K562 (cell line): ENCODE data around the gene TNFSF13. TPM values are rescaled to one million over a fixed set of nuclear protein-coding genes. Genes with fewer than 3 reads are reported as not detected.

Source experiments
- ATAC-seq: fragments of 200-7000 bp; cut with Tn5 transposase; 3 replicates; pipeline ENCODE4 v1.9.1; 2020; ENCODE audit warnings: moderate library complexity
- BruUV-seq: library from RNA; stranded (reverse); fragments of 400-500 nt; replicated peaks from 2 replicates; lab custom pipeline; 2021; lab: Mats Ljungman, UMichigan
- CTCF ChIA-PET: fragments of 300-600 bp; formaldehyde crosslinking; extraction: SDS; loops from one replicate; lab custom pipeline; 2021; ENCODE audit warnings: low intra/inter-chr PET ratio; lab: Yijun Ruan, JAX
- POLR2A ChIA-PET: fragments of 300-600, 350-650 bp; sonication (Branson Sonifier 250); formaldehyde crosslinking; extraction: SDS; loops from one replicate; lab custom pipeline; 2021; ENCODE audit warnings: antibody characterized with exemption, inconsistent platforms; lab: Yijun Ruan, JAX
- DNase-seq, 4 experiments: peaks; one replicate each; pipeline versions ENCODE4 v3.0.0 to v3.0.0-alpha.2; 2011 to 2018; ENCODE audit warnings: low spot score in 3 of 4, mixed read lengths in 3 of 4; ENCODE audit errors: extremely low read depth in 1 of 4
- FAIRE-seq: peaks from 2 replicates; lab custom pipeline; 2011; peaks lifted over from hg19 to GRCh38; lab: Jason Lieb, UNC
- H2AFZ ChIP-seq: 2 replicates; pipeline ENCODE4 v1.6.0; 2011; ENCODE audit warnings: low read depth, low read length, control low read depth, inconsistent platforms
- H3K27ac ChIP-seq: fragments of 200-600 bp; 3 replicates; pipeline ENCODE4 v1.8.0; 2011; ENCODE audit warnings: low read depth, mild to moderate bottlenecking, control low read depth, inconsistent platforms, low read length, moderate library complexity, mixed read lengths; ENCODE audit errors: extremely low read depth
- H3K27me3 ChIP-seq, 2 experiments: fragments of 300-600 bp in 1 of 2; 2 replicates in 1 of 2; 3 replicates in 1 of 2; pipeline versions ENCODE4 v1.6.0 to v1.8.0; 2011; ENCODE audit warnings: inconsistent platforms in 2 of 2, low read length in 2 of 2, mild to moderate bottlenecking in 1 of 2, mixed read lengths in 1 of 2, moderate library complexity in 1 of 2; ENCODE audit not compliant: control insufficient read depth in 2 of 2, insufficient read depth in 2 of 2
- H3K36me3 ChIP-seq: fragments of 300-600 bp; 3 replicates; pipeline ENCODE4 v1.8.0; 2011; ENCODE audit warnings: mild to moderate bottlenecking, low read length, inconsistent platforms; ENCODE audit not compliant: control insufficient read depth, insufficient read depth
- H3K4me1 ChIP-seq, 2 experiments: fragments of 200-600 bp in 1 of 2; replicated peaks in 1 of 2; 2 replicates in 1 of 2; 3 replicates in 1 of 2; pipeline versions ENCODE4 v1.5.1 to v1.8.0; 2011; ENCODE audit warnings: inconsistent platforms in 2 of 2, low read length in 2 of 2, mild to moderate bottlenecking in 1 of 2, mixed read lengths in 1 of 2, moderate library complexity in 1 of 2; ENCODE audit not compliant: control insufficient read depth in 2 of 2, insufficient read depth in 2 of 2
- H3K4me2 ChIP-seq: 2 replicates; pipeline ENCODE4 v1.6.1; 2011; ENCODE audit warnings: low read length, control low read depth, inconsistent platforms, mixed read lengths; ENCODE audit not compliant: insufficient read depth
- H3K4me3 ChIP-seq: fragments of 200-600 bp; sonication (generic), shearing (Covaris generic); 2 replicates; pipeline ENCODE4 v1.5.1; 2016; ENCODE audit warnings: control low read depth, inconsistent platforms
- H3K79me2 ChIP-seq: fragments of 200-600 bp; 3 replicates; pipeline ENCODE4 v1.8.0; 2011; ENCODE audit warnings: low read length, inconsistent platforms; ENCODE audit not compliant: control insufficient read depth, insufficient read depth
- H3K9ac ChIP-seq, 2 experiments: 2 replicates each; pipeline versions ENCODE4 v1.6.0 to v1.6.1; 2011; ENCODE audit warnings: low read depth in 2 of 2, low read length in 2 of 2, control low read depth in 1 of 2, inconsistent platforms in 1 of 2, mild to moderate bottlenecking in 1 of 2, mixed read lengths in 1 of 2; ENCODE audit not compliant: insufficient read depth in 1 of 2
- H3K9me1 ChIP-seq: one replicate; pipeline ENCODE4 v1.6.0; 2011; ENCODE audit warnings: inconsistent platforms, mild to moderate bottlenecking, low read length, moderate library complexity; ENCODE audit not compliant: control insufficient read depth, insufficient read depth
- H3K9me3 ChIP-seq: replicated peaks from 2 replicates; pipeline ENCODE4 v1.5.1; 2011; ENCODE audit warnings: low read depth, low read length, inconsistent platforms; ENCODE audit not compliant: control insufficient read depth, insufficient read depth
- H4K20me1 ChIP-seq: replicated peaks from 2 replicates; pipeline ENCODE4 v1.6.1; 2011; ENCODE audit warnings: low read length, inconsistent platforms, mixed read lengths; ENCODE audit not compliant: control insufficient read depth, insufficient read depth
- HDGF ChIP-seq: fragments of 450-650 bp; IDR thresholded peaks from 2 replicates; pipeline ENCODE4 v1.6.1; 2016
- POLR2G ChIP-seq: fragments of 200-400 bp; formaldehyde crosslinking; IDR thresholded peaks from 2 replicates; pipeline ENCODE4 v1.6.1; 2017; ENCODE audit warnings: low read depth, mild to moderate bottlenecking, antibody characterized with exemption, low read length, moderate library complexity
- RBFOX2 ChIP-seq: fragments of 200-400 bp; formaldehyde crosslinking; IDR thresholded peaks from 2 replicates; pipeline ENCODE4 v1.6.1; 2017; ENCODE audit warnings: low read depth, mild to moderate bottlenecking, low read length, moderate library complexity
- RREB1 ChIP-seq: fragments of 250-450 bp; sonication (Bioruptor Pico); IDR thresholded peaks from 2 replicates; pipeline ENCODE4 v1.4.0; 2020
- WGBS: fragments of 100-300 bp; shearing (Covaris generic); methylation state at CpG from one replicate; pipeline ENCODE4 v1.1.6; 2016; ENCODE audit warnings: low coverage, mixed read lengths; ENCODE audit not compliant: insufficient coverage; ENCODE audit errors: missing lambda C conversion rate; 5-methylcytosine and 5-hydroxymethylcytosine counted together
- in situ Hi-C: fragments of 300-500 bp; cut with MboI; formaldehyde crosslinking; loops from 4 replicates; pipeline ENCODE4 v1.15.0; 2018; ENCODE audit warnings: inconsistent platforms, mixed read lengths
- intact Hi-C: fragments of 100-400 bp; cut with micrococcal nuclease; formaldehyde crosslinking; loops from 2 replicates; pipeline ENCODE4 v1.14.2; 2022
- polyA plus RNA-seq, 8 experiments: library from polyadenylated mRNA; depleted of rRNA in 4 of 8; stranded (reverse) in 5 of 8; unstranded in 3 of 8; fragments of >200 nt; fragmentation: Nextera tagmentation in 2 of 8; fragmentation: Illumina TruSeq in 1 of 8; extraction: Ambion mirVana in 2 of 8; extraction: Trizol in 1 of 8; gene quantifications; 2 replicates each; pipeline versions ENCODE4 v1.2.1 to v1.2.3, GENCODE V29; 2011 to 2014; ENCODE audit warnings: inconsistent platforms in 1 of 8, missing spikeins in 1 of 8
- total RNA-seq, 7 experiments: library from RNA; depleted of rRNA in 6 of 7; stranded (reverse); fragments of >200 nt in 6 of 7; fragmentation: Illumina TruSeq in 2 of 7; extraction: Trizol in 2 of 7; gene quantifications; 2 replicates each; pipeline versions ENCODE4 v1.2.1 to v1.2.3, GENCODE V29; 2011 to 2021; ENCODE audit warnings: low replicate concordance in 1 of 7

TNFSF13 gene
- total and polyA plus RNA-seq, 9 of the 15 experiments (the other 6 are each of a cell fraction or from before 2014, with no cell fraction given) = 0.04 to 0.51 (median 0.19) TPM; not detected in 1

GRCh38 chr17:7563115-7563869 lies 4.7 kb downstream of the TNFSF13 start:
- CTCF ChIA-PET = no interaction called here

More at GRCh38 chr17:7563115-7563869, 4.7 kb downstream of the TNFSF13 start:
- H3K4me1 ChIP-seq = peaks cover 10 to 38% of the 10 kb centered on the region in 2 experiments; a peak in 4 of 5 replicates
- no peak for ATAC-seq
- no peaks in the 10 kb centered on the region for H3K9me3 ChIP-seq
- peaks cover 48% of the 10 kb centered on the region; the same call in 2 of the 3 replicates for H3K36me3 ChIP-seq
- H3K27ac ChIP-seq = no peak overlapping the region
- H2AFZ ChIP-seq = no peak overlapping the region
- POLR2A ChIA-PET = interaction anchor here (0.7 kb wide), 1 partner anchor 68 kb away, joined by 3 read pairs; no protein-coding TSS in a partner anchor
- H4K20me1 ChIP-seq = no peaks in the 10 kb centered on the region
- intact Hi-C loops = loop anchor here (5.0 kb wide), 1 partner anchor 206 kb away; the partner anchor contains the start of gene TMEM95
- no peaks in the 10 kb centered on the region for H3K27me3 ChIP-seq
- WGBS = 95% methylated on average over 4 of the region's 30 CpGs
- in situ Hi-C loops = loop anchor here (25.0 kb wide), 1 partner anchor 526 kb away; the partner anchor contains the start of genes SLC16A11 and SLC16A13
- H3K9me1 ChIP-seq = no peaks in the 10 kb centered on the region
- FAIRE-seq = no peak
- no peak for DNase-seq
- no peak for TF ChIP-seq RREB1 (CRISPR knock-in tag)
- peak; percentile 39 for TF ChIP-seq RBFOX2
- TF ChIP-seq HDGF = no peak
- TF ChIP-seq POLR2G = 0 out of 2 replicates have a peak, but pooled peaks have one; percentile 29
- H3K79me2 ChIP-seq = peaks cover 33% of the 10 kb centered on the region
- peak overlapping the region in 1 of 2 experiments; percentile 95; a peak in 2 of 4 replicates for H3K9ac ChIP-seq
- peak overlapping the region; percentile 76 for H3K4me3 ChIP-seq
- no TSS peak for BruUV-seq
- 0 out of 2 replicates have a peak overlapping the region, but pooled peaks have one; percentile 98 for H3K4me2 ChIP-seq
